A549 (cell line): Measurements from ENCODE around the gene PRR19.

Experiments used
- CTCF ChIP-seq: fragments of >200 bp; sonication (Bioruptor Twin); formaldehyde crosslinking; IDR thresholded peaks from 3 replicates; pipeline ENCODE4 v1.5.1; 2016
- EHF ChIP-seq: fragments of 250-450 bp; sonication (Bioruptor Pico); IDR thresholded peaks from 2 replicates; pipeline ENCODE4 v1.5.0; 2020; ENCODE audit warnings: mild to moderate bottlenecking
- MAX ChIP-seq: IDR thresholded peaks from 2 replicates; pipeline ENCODE4 v1.6.1; 2012
- RCOR1 ChIP-seq: fragments of 150-350 bp; IDR thresholded peaks from 2 replicates; pipeline ENCODE4 v1.6.1; 2014; ENCODE audit warnings: antibody characterized with exemption, low read length, low read depth

- TF ChIP-seq EHF (CRISPR knock-in tag) (no peak), MAX (peak; percentile 95), CTCF (peak; percentile 90), RCOR1 (no peak)
Observed at GRCh38 chr19:42279902-42280814, 21.8 kb upstream of the PRR19 start.
